ENCODE measurements around the gene YY2.
"Not testable (repeated sequence)": the region's sequence is repeated elsewhere in the genome, so short reads cannot be mapped to it uniquely, and the experiment has no call there.

The YY2 gene

DNA sequence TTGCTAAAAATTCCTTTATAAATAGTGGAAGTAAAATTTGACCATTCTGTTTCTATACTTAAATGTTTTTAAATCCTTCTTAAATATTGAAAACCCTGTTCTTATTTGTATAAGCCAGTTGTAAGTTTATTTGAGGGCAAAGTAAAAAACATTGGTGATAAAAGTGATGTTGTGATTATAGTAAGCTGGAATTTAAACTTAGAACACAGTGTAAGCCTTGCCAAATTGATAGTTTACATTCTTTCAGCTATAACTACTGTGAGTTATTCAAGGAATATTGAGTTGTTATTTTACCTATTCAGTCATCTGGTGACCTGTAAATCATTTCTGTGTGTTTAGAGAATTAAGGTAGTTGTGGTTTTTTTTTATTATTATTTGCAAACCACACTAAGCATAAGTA is 9.6 kb downstream of the YY2 start:
- DNase-seq (ENCODE audit: extremely low spot score) = no peak
- no peak for TF ChIP-seq NFRKB (IDR thresholded peaks at IDR 0.05)
- no peak for TF ChIP-seq HDGF (IDR thresholded peaks at IDR 0.05; ENCODE audit: borderline replicate concordance)
- POLR2A ChIA-PET = no interaction called here
- CTCF ChIA-PET = no interaction called here

DNA sequence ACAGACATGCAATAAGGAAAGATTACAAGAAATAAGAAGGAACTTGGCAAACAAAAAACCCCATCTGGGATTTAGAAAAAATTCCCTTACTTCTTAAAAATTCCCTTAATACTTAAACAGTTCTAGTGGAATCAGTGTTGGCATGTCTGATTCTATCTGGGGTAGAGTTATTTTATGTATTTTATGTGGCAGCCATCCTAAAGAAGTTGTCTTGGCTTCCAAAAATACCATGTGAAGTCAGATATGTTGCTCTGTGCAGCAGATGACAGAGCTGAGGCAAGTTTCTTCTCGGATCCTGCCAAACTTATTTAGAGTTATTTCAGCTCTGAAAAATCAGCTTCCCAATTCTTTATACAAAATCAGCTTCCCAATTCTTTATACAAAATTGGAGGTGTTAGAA is 14.7 kb downstream of the YY2 start:
- no peak for DNase-seq (ENCODE audit: extremely low spot score)
- TF ChIP-seq FOXM1 (IDR thresholded peaks at IDR 0.05; ENCODE audit: borderline replicate concordance) (no peak), ZNF384 (IDR thresholded peaks at IDR 0.05) (no peak), LEF1 (IDR thresholded peaks at IDR 0.05; ENCODE audit: borderline replicate concordance) (no peak), SP1 (IDR thresholded peaks at IDR 0.05) (no peak), NFRKB (IDR thresholded peaks at IDR 0.05) (no peak), L3MBTL2 (conservative IDR thresholded peaks at IDR 0.05) (no peak), BHLHE40 (IDR thresholded peaks at IDR 0.05; ENCODE audit: borderline replicate concordance) (no peak), TARDBP (IDR thresholded peaks at IDR 0.05) (no peak), HDGF (IDR thresholded peaks at IDR 0.05; ENCODE audit: borderline replicate concordance) (no peak), SUZ12 (IDR thresholded peaks at IDR 0.05) (no peak), CTBP1 (IDR thresholded peaks at IDR 0.05; ENCODE audit: borderline replicate concordance) (no peak), FOXA1 (IDR thresholded peaks at IDR 0.05) (no peak), ARNT (IDR thresholded peaks at IDR 0.05) (no peak), ELF4 (IDR thresholded peaks at IDR 0.05) (no peak), FOXK2 (IDR thresholded peaks at IDR 0.05) (no peak)
- TF ChIP-seq, protein P1, sequence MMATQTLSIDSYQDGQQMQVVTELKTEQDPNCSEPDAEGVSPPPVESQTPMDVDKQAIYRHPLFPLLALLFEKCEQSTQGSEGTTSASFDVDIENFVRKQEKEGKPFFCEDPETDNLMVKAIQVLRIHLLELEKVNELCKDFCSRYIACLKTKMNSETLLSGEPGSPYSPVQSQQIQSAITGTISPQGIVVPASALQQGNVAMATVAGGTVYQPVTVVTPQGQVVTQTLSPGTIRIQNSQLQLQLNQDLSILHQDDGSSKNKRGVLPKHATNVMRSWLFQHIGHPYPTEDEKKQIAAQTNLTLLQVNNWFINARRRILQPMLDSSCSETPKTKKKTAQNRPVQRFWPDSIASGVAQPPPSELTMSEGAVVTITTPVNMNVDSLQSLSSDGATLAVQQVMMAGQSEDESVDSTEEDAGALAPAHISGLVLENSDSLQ (IDR thresholded peaks at IDR 0.05) = no peak
- POLR2A ChIA-PET = no interaction called here
- CTCF ChIA-PET = no interaction called here

DNA sequence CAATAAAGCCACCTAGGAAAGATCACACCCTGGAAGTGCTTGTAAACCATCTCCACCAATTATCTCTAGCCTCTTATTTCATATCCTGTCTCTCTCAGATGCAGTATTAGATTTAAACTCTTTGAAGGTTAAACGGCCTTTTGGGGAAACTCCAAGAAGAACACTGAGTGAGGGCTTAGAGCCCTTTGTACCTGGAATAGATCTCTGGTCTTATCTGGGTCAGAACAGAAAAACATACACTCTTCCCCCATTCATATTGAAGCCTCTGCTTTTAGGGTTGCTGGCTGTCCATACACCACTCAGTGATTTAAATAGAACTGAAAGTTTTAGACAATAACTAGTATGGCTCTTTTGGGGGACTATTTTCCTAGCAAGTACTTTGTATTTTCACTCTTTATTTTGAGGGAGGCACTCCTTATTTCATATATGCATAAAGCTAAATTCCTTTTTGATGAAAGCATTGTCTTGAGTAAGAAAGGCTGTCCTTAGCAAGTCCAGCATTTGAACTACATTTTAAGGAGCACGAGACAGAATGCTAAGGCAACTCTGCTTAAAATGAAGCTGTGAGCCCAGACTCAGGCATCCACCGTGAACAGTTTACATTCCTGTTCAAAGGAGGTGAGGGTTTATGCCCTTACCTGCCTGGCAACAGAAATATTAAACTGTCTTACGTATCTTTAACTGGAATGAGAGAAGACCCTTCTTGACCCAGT is 17.4 kb downstream of the YY2 start:
- ChIA-PET CTCF (no interaction called here), POLR2A (no interaction called here)
- TF ChIP-seq FOXM1 (IDR thresholded peaks at IDR 0.05; ENCODE audit: borderline replicate concordance) = no peak
- TF ChIP-seq BHLHE40 (IDR thresholded peaks at IDR 0.05; ENCODE audit: borderline replicate concordance) = no peak
- TF ChIP-seq HDGF (IDR thresholded peaks at IDR 0.05; ENCODE audit: borderline replicate concordance) = no peak
- TF ChIP-seq, protein P1 (IDR thresholded peaks at IDR 0.05) = no peak
- TF ChIP-seq TARDBP (IDR thresholded peaks at IDR 0.05) = no peak
- TF ChIP-seq CTBP1 (IDR thresholded peaks at IDR 0.05; ENCODE audit: borderline replicate concordance) = no peak
- no peak for TF ChIP-seq SUZ12 (IDR thresholded peaks at IDR 0.05)
- no peak for TF ChIP-seq LEF1 (IDR thresholded peaks at IDR 0.05; ENCODE audit: borderline replicate concordance)
- TF ChIP-seq ZNF384 (IDR thresholded peaks at IDR 0.05) = no peak
- no peak for TF ChIP-seq SP1 (IDR thresholded peaks at IDR 0.05)
- no peak for TF ChIP-seq ELF4 (IDR thresholded peaks at IDR 0.05)
- no peak for TF ChIP-seq ARNT (IDR thresholded peaks at IDR 0.05)
- TF ChIP-seq L3MBTL2 (conservative IDR thresholded peaks at IDR 0.05) = no peak
- no peak for TF ChIP-seq FOXA1 (IDR thresholded peaks at IDR 0.05)
- TF ChIP-seq FOXK2 (IDR thresholded peaks at IDR 0.05) = no peak
- no peak for TF ChIP-seq NFRKB (IDR thresholded peaks at IDR 0.05)
- no peak for DNase-seq (ENCODE audit: extremely low spot score)

DNA sequence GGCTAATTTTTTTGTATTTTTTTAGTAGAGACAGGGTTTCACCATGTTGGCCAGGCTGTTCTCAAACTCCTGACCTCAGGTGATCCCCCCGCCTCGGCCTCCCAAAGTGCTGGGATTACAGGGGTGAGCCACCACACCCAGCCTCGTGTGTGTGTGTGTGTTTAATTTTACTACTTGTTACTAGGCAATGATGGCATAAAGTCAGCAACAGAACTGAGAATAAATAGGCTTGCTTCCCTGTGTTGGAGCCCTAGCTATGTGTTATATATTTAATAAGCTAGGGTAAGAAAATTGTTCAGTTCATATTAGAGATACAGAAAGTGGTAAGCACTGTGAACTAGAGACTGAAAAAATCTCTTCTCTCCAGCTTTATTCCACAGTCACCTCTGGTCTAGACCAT is 18.4 kb downstream of the YY2 start:
- CTCF ChIA-PET; POLR2A ChIA-PET; DNase-seq (ENCODE audit: extremely low spot score): not testable (repeated sequence)

DNA sequence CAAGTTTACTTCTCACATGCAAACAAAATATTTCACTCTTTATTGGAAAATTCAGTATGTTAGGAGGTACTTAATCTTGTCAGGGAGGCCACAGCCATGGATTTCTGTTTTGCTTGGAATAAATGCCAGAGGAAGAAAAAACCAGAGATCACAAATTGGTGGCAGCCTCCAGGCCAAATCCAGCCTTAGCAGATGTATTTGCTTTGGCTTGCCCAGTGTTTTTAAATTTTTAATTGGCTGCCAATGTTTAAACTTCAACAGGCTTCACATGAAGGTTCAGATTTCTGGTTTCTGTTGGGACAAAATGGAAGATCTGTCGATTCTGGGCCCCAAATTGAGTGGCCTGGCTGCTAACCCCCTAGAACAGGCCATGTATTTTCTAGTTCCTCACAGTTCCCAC is 19.2 kb downstream of the YY2 start:
- TF ChIP-seq ELF4 (IDR thresholded peaks at IDR 0.05) (no peak), FOXM1 (IDR thresholded peaks at IDR 0.05; ENCODE audit: borderline replicate concordance) (no peak), BHLHE40 (IDR thresholded peaks at IDR 0.05; ENCODE audit: borderline replicate concordance) (no peak), FOXK2 (IDR thresholded peaks at IDR 0.05) (no peak), NFRKB (IDR thresholded peaks at IDR 0.05) (no peak), TARDBP (IDR thresholded peaks at IDR 0.05) (no peak), HDGF (IDR thresholded peaks at IDR 0.05; ENCODE audit: borderline replicate concordance) (no peak)
- DNase-seq (ENCODE audit: extremely low spot score) = no peak
- CTCF ChIA-PET = no interaction called here
- POLR2A ChIA-PET = no interaction called here

DNA sequence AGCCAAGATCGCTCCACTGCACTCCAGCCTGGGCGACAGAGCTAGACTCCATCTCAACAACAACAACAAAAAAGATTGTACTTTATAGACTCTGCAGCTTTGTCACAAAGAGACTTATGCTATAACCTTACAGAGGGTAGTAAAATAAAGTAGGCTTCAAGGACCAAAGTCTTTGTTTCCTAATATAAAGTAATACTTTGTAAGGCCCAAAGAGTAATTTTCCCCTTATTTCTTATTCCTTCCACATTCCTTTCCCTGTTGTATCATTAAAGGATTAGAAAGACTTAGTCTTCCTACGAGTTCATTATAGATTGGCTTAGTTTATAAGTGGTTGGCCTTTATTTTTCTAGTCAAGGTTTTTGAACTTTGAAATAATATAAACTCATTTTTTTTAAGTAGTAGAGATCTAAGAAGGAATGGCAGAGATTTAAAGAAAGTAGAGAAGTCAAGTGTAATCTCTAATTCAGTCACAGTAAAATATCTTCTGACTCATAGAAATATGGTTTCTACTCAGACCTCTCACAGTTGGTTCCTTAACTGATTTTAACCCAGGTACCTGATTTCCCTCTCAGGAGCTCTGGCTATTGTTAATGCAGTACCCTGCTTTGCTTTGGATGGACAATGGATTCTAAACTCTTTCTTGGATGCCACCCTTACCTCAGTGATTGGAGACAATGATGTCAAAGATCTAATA is 26.2 kb downstream of the YY2 start:
- ChIA-PET CTCF (no interaction called here), POLR2A (no interaction called here)
- no peak for DNase-seq (ENCODE audit: extremely low spot score)
- TF ChIP-seq ARNT (IDR thresholded peaks at IDR 0.05) (no peak), CTBP1 (IDR thresholded peaks at IDR 0.05; ENCODE audit: borderline replicate concordance) (no peak)

DNA sequence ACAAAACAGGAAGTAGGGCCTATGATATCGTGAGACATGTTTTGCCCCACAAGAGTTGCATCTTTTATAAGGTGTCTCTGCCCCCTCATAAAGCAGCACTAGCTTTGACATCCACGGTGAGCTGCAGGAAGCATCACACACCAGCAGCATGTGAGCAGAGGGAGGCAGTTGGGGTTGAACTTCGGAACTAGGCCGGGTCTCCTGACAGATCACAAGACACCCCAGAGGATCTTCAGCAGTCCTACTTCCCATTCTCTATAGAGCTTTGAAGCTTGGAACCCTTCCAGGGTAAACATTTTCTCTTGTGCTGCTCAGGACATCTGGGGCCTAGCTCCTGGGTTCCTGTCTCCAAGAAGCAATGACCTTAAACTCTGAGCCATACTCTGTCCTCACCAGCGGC is 27.5 kb downstream of the YY2 start:
- no peak for DNase-seq (ENCODE audit: extremely low spot score)
- CTCF ChIA-PET = interaction anchor here (0.7 kb wide), 1 partner anchor 585 kb away, joined by 3 read pairs; no protein-coding TSS in a partner anchor
- POLR2A ChIA-PET = no interaction called here
- TF ChIP-seq NFRKB (IDR thresholded peaks at IDR 0.05) (no peak), FOXM1 (IDR thresholded peaks at IDR 0.05; ENCODE audit: borderline replicate concordance) (no peak)
